Heart left ventricle (tissue), 16 donors: ENCODE data around the gene PACS1. TPM values are rescaled to one million over a fixed set of nuclear protein-coding genes. Genes with fewer than 3 reads are reported as not detected.

ENCODE experiments used
- ATAC-seq, 4 donors: fragments of 200-7000 bp; cut with Tn5 transposase; one replicate each; pipeline ENCODE4 v1.9.1; 2020 to 2022; ENCODE audit warnings: moderate library complexity in 4 of 4, mild to moderate bottlenecking in 3 of 4, moderate number of reproducible peaks in 1 of 4
- DNase-seq, 5 donors: peaks; one replicate each; pipeline ENCODE4 v3.0.0-alpha.2; 2020
- H3K27ac ChIP-seq, 12 donors: fragments of 200-600 bp; sonication (generic) in 4 of 12; one replicate each; pipeline versions ENCODE4 v1.5.0 to v1.8.0; 2016 to 2022; ENCODE audit warnings: mild to moderate bottlenecking in 2 of 12
- H3K27me3 ChIP-seq, 9 donors: fragments of 200-600 bp; sonication (generic) in 2 of 9; one replicate each; pipeline versions ENCODE4 v1.5.1 to v1.8.0; 2016 to 2022; ENCODE audit warnings: mild to moderate bottlenecking in 3 of 9
- H3K36me3 ChIP-seq, 9 donors: fragments of 200-600 bp; sonication (generic) in 2 of 9; one replicate each; pipeline versions ENCODE4 v1.5.0 to v1.8.0; 2018 to 2022; ENCODE audit warnings: mild to moderate bottlenecking in 2 of 9
- H3K4me1 ChIP-seq, 12 donors: fragments of 200-600 bp; sonication (generic) in 4 of 12; one replicate each; pipeline versions ENCODE4 v1.5.0 to v1.8.0; 2016 to 2022; ENCODE audit warnings: mild to moderate bottlenecking in 3 of 12
- H3K4me3 ChIP-seq, 12 donors: fragments of 200-600 bp; sonication (generic) in 4 of 12; one replicate each; pipeline versions ENCODE4 v1.5.0 to v1.8.0; 2017 to 2022; ENCODE audit warnings: mild to moderate bottlenecking in 9 of 12, moderate library complexity in 4 of 12
- H3K9me3 ChIP-seq, 12 donors: fragments of 200-600 bp; sonication (generic) in 4 of 12; one replicate each; pipeline versions ENCODE4 v1.5.0 to v1.8.0; 2016 to 2022; ENCODE audit warnings: mild to moderate bottlenecking in 1 of 12
- POLR2A ChIP-seq, 2 donors: fragments of 450-650 bp; IDR thresholded peaks; one replicate each; pipeline ENCODE4 v1.6.1; 2017; ENCODE audit warnings: antibody characterized with exemption in 2 of 2, mild to moderate bottlenecking in 2 of 2, moderate library complexity in 2 of 2
- WGBS, 4 donors: extraction: QIAGEN DNeasy Blood & Tissue Kit in 2 of 4; methylation state at CpG; one replicate each; pipeline versions ENCODE4 v1.1.5 to v1.1.7; 2013 to 2018; 5-methylcytosine and 5-hydroxymethylcytosine counted together
- intact Hi-C, 10 donors: fragments of 100-400 bp; cut with DNase I; formaldehyde crosslinking; loops; one replicate each; pipeline versions ENCODE4 v1.11.1 to v1.14.2; 2022
- polyA plus RNA-seq, 2 donors: library from polyadenylated mRNA; stranded (reverse); fragments of 200-250 nt; gene quantifications; one replicate each; pipeline ENCODE4 v1.2.3, GENCODE V29; 2013
- total RNA-seq, 9 donors: library from RNA; depleted of rRNA in 2 of 9; stranded (reverse); fragments of >200 nt in 2 of 9; fragmentation: NEBNext Ultra II Directional in 3 of 9; extraction: Animal tissue kit (Norgen Biotek cat#: 25700) in 3 of 9; gene quantifications; one replicate each; pipeline versions ENCODE4 v1.1.0 to v1.2.4, GENCODE V29; 2016 to 2023
- TF ChIP-seq, protein P1 (sequence below), 12 donors: fragments of 200-600 bp; sonication (generic) in 4 of 12; IDR thresholded peaks; one replicate each; pipeline versions ENCODE4 v1.5.0 to v1.8.0; 2018 to 2022; ENCODE audit warnings: antibody characterized with exemption in 12 of 12, mild to moderate bottlenecking in 5 of 12
- donor health status: ischemic (EF 13 %, LVEDD 7.1; RV severe dilation, severe dysfunction).
- donor health status: healthy with polysubstance abuse.
- donor health status: DM: no; HTN: yes; CAD: no.
- donor health status: DM: no; HTN: no; CAD: no.
- donor health status: ischemic (EF 25% LVEDD 6.9; RV normal size, moderate dysfunction).
- donor health status: ischemic (EF 25% LVEDD 5.7; RV mildly dilated, moderate dysfunction).
- donor health status: healthy.
- donor health status: DM: yes; HTN: yes; CAD: no.
- donor health status: ischemic (EF 35%, LVEDD 5.7; RV mildly dilated, moderate dysfunction).
- donor health status: nonischemic (EF 11% LVEDD 7.7; RV severe dilation, severe dysfunction).
- donor health status: DM: yes; HTN: yes; CAD: no.
- donor health status: PGD.
- donor health status: ischemic (EF 29% LVEDD 5.4; RV normal size, mild dysfunction).
- donor health status: nonischemic (EF 23%, LVEDD 6.1; RV moderate dilation, normal function).

The PACS1 gene
- total and polyA plus RNA-seq, 11 donors = 30.6 to 151 (median 89.8) TPM

DNA sequence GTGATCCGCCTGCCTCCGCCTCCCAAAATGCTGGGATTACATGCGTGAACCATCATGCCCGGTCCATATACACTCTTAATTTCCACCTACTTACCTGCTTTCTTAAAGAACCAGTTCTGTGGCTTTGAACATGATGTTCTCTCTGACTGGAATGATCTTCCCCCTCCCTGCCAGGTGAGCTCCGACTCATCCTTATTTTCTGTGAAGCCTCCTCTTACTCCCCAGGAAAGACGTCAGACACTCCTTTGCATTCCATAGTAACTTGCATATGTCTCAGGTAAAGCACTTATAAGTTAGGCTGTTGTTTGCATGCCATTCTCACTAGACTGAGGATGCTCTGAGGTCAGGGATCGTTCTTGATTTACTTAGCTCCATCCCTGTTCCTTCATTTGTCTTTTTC, 106.6 kb downstream of the PACS1 start:
- Histone ChIP-seq H3K27me3 (no peaks in the 10 kb centered on the region), H3K4me3 (no peak overlapping the region), H3K4me1 (no peaks in the 10 kb centered on the region), H3K36me3 (peaks cover 0 to 12% (median 0%) of the 10 kb centered on the region in 9 donors), H3K9me3 (no peaks in the 10 kb centered on the region), H3K27ac (no peak overlapping the region)
- no peak for ATAC-seq
- TF ChIP-seq, protein P1, sequence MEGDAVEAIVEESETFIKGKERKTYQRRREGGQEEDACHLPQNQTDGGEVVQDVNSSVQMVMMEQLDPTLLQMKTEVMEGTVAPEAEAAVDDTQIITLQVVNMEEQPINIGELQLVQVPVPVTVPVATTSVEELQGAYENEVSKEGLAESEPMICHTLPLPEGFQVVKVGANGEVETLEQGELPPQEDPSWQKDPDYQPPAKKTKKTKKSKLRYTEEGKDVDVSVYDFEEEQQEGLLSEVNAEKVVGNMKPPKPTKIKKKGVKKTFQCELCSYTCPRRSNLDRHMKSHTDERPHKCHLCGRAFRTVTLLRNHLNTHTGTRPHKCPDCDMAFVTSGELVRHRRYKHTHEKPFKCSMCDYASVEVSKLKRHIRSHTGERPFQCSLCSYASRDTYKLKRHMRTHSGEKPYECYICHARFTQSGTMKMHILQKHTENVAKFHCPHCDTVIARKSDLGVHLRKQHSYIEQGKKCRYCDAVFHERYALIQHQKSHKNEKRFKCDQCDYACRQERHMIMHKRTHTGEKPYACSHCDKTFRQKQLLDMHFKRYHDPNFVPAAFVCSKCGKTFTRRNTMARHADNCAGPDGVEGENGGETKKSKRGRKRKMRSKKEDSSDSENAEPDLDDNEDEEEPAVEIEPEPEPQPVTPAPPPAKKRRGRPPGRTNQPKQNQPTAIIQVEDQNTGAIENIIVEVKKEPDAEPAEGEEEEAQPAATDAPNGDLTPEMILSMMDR (IDR thresholded peaks at IDR 0.05) = no peak
- TF ChIP-seq POLR2A (IDR thresholded peaks at IDR 0.05) = no peak
- 93 to 96% (median 95%) methylated on average over 7 of the region's 7 CpGs for WGBS, 4 donors
- DNase-seq = no peak
- intact Hi-C loops = no loop called here

DNA sequence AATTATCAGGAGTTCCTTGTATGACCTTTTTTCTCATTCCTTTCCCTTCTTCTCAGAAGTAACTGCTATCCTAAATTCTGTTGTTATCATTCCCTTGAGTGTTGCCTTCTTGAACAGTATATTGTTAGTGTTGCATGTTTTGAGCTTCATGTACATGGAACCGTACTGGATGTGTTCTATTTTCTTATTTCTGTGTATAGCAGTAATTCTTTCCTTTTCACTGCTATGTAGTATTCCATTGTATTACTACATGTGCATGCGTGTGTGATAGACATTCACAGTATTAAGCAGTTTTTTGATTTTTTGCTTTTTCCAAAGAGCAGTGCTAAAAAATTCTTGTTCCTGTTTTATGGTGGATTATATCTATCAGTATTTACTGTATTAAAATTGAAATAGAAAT, 108.1 kb downstream of the PACS1 start:
- ATAC-seq = no peak
- H3K4me1 ChIP-seq = no peaks in the 10 kb centered on the region
- H3K36me3 ChIP-seq = peaks cover 0 to 5% (median 0%) of the 10 kb centered on the region in 9 donors
- intact Hi-C loops = no loop called here
- H3K27me3 ChIP-seq = no peaks in the 10 kb centered on the region
- DNase-seq = no peak
- WGBS, 4 donors = 95 to 99% (median 98%) methylated on average over 2 of the region's 2 CpGs
- H3K27ac ChIP-seq = no peak overlapping the region
- H3K4me3 ChIP-seq = no peak overlapping the region
- H3K9me3 ChIP-seq = no peaks in the 10 kb centered on the region
- TF ChIP-seq, protein P1 (IDR thresholded peaks at IDR 0.05) = no peak
- no peak for TF ChIP-seq POLR2A (IDR thresholded peaks at IDR 0.05)

DNA sequence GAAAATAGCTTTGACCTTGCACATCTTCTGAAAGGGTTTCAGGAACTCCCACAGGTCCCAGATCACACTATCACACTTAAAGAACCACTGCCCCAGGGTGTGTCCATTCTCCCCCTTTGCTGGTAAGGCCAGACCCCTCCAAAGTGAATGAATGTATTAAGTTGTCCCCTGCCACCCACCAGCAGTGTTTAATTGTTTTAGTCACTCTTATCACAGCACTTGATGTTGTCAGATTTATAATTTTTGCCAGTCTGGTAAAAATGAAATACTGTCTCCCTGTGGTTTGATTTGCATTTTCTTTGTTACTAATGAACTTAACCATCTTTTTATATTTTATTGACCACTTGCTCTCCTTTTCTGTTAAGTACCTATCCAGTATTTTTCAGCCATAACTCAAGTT, 108.8 kb downstream of the PACS1 start:
- Histone ChIP-seq H3K9me3 (no peaks in the 10 kb centered on the region), H3K27me3 (no peaks in the 10 kb centered on the region), H3K27ac (no peak overlapping the region), H3K36me3 (peaks cover 0 to under 1% (median 0%) of the 10 kb centered on the region in 9 donors), H3K4me1 (peaks cover 0 to 5% (median 0%) of the 10 kb centered on the region in 12 donors), H3K4me3 (no peak overlapping the region)
- intact Hi-C loops = no loop called here
- TF ChIP-seq, protein P1 (IDR thresholded peaks at IDR 0.05) = no peak
- no peak for TF ChIP-seq POLR2A (IDR thresholded peaks at IDR 0.05)
- no peak for DNase-seq
- ATAC-seq = no peak

DNA sequence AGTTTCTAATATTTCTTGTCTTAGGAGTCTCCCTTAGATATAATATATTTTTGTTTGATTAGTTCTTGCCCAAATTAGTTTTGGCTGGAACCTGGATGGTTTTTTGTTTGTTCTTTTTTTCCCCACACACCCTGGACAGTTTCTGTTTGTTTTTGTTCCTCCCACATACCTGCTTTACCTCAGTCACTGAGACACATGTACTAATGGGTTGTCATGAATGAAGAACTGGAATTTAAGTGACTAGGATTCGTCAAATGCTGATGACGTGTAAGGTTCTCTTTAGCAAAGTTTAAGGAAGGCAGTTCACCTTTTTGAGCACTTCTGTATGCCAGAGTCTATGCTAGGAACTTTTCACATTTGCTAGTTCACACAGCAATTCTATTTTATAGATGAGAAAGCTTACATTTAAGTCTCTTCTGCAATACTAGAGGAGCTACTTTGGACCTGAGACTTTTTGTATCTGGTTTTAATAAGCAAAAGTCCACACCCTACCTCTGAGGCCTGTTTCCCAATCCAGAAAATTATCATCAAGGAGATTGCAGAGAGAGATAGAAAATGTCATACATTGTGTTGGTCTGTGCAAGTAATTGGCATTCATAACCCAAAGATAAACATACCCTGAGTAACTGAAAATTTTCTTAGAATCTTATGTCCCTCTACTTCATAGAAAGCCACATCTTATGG, 111.7 kb downstream of the PACS1 start:
- H3K9me3 ChIP-seq = no peaks in the 10 kb centered on the region
- intact Hi-C loops = no loop called here
- WGBS, 4 donors = 84 to 94% (median 93%) methylated on average over 2 of the region's 2 CpGs
- H3K36me3 ChIP-seq = peaks cover 0 to 4% (median 0%) of the 10 kb centered on the region in 9 donors
- TF ChIP-seq, protein P1 (IDR thresholded peaks at IDR 0.05) = no peak
- no peak for TF ChIP-seq POLR2A (IDR thresholded peaks at IDR 0.05)
- no peak for DNase-seq
- ATAC-seq = no peak
- peaks cover 0 to 5% (median 0%) of the 10 kb centered on the region in 12 donors for H3K4me1 ChIP-seq
- no peak overlapping the region for H3K27ac ChIP-seq
- no peak overlapping the region for H3K4me3 ChIP-seq
- no peaks in the 10 kb centered on the region for H3K27me3 ChIP-seq
